Measurements from ENCODE around the gene CAV2. TPM values are rescaled to one million over a fixed set of nuclear protein-coding genes. Genes with fewer than 3 reads are reported as not detected.

The CAV2 gene
- 0.14 and 1.9 TPM in 2 replicates for polyA plus RNA-seq

GRCh38 chr7:116499168-116500077, at the start of gene CAV2:
TSS of gene CAV2 (plus strand) at chr7:116499738. CDS start at chr7:116499782, 44 bp downstream.

GRCh38 chr7:116524609-116525297, 25.2 kb downstream of the CAV2 start, which contains the start of gene CAV1:
TSS of gene CAV1 (plus strand) at chr7:116525036. CDS start at chr7:116525063, 27 bp downstream.

Other genes with a start within 250 kb of the CAV2 start
- 0.26 and 2.1 TPM in 2 replicates for gene CAV1, start 25.3 kb downstream of the CAV2 start, polyA plus RNA-seq
- gene MET, start 172.5 kb downstream of the CAV2 start, polyA plus RNA-seq: 0.21 and 2.1 TPM in 2 replicates